ENCODE data around the gene HYKK.

DNA sequence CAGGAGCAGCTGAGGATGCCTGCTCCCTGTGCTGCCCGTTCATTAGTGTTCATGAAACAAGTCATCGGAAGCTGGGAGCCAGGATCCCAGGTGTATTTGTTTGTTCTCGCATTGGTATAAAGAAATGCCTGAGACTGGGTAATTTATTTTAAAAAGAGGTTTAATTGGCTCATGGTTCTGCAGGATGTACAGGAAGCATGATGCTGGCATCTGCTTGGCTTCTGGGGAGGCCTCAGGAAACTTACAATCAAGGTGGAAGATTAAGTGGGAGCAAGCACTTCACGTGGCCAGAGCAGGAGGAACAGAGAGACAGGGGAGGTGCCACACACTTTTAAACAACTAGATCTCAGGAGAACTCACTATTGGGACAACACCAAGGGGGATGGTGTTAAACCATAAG is 5.5 kb upstream of the HYKK start:
- no peak for TF ChIP-seq CTCF (IDR thresholded peaks at IDR 0.05 in 8 of 11, conservative IDR thresholded peaks at IDR 0.05 in 3 of 11)
- TF ChIP-seq POLR2A (IDR thresholded peaks at IDR 0.05) = no peak
- no peak for TF ChIP-seq POLR2AphosphoS5 (IDR thresholded peaks at IDR 0.05)
